B cell (primary cell): ENCODE results near the gene CST7. TPM values are rescaled to one million over a fixed set of nuclear protein-coding genes. Genes with fewer than 3 reads are reported as not detected.

ENCODE experiments used
- ATAC-seq: fragments of 200-7000 bp; cut with Tn5 transposase; one replicate; pipeline ENCODE4 v1.10.0; 2021; ENCODE audit warnings: low read depth, mild to moderate bottlenecking, moderate number of reproducible peaks, moderate library complexity
- CTCF ChIA-PET: fragments of 350-600 bp; sonication (Branson Sonifier 250); formaldehyde crosslinking; loops from one replicate; lab custom pipeline; 2021; ENCODE audit warnings: antibody characterized with exemption, inconsistent platforms; lab: Charles Lee
- POLR2A ChIA-PET: fragments of 350-600 bp; sonication (Branson Sonifier 250); formaldehyde crosslinking; loops from one replicate; lab custom pipeline; 2021; ENCODE audit warnings: antibody characterized with exemption; lab: Charles Lee
- DNase-seq: peaks from one replicate; pipeline ENCODE4 v3.0.0; 2013
- H2AFZ ChIP-seq: 2 replicates; pipeline ENCODE4 v1.6.1; 2012; ENCODE audit warnings: mild to moderate bottlenecking, low read depth, low read length; ENCODE audit not compliant: insufficient read depth, poor library complexity, severe bottlenecking
- H3K27ac ChIP-seq, 2 donors: 1 replicate in 1 of 2; 2 replicates in 1 of 2; pipeline ENCODE4 v1.5.1; 2012 to 2013; ENCODE audit warnings: low read length in 2 of 2, mild to moderate bottlenecking in 2 of 2, moderate library complexity in 1 of 2
- H3K27me3 ChIP-seq, 4 experiments: fragments of 200-600 bp in 1 of 4; sonication (generic) in 1 of 4; replicated peaks in 1 of 4; 1 replicate in 2 of 4; 2 replicates in 2 of 4; pipeline versions ENCODE4 v1.6.1 to v1.7.0; 2013 to 2016; ENCODE audit warnings: low read length in 3 of 4, mild to moderate bottlenecking in 2 of 4, mixed read lengths in 1 of 4, moderate library complexity in 1 of 4; ENCODE audit not compliant: insufficient read depth in 4 of 4, control insufficient read depth in 3 of 4; ENCODE audit errors: control extremely low read depth in 1 of 4
- H3K36me3 ChIP-seq, 2 experiments: replicated peaks in 1 of 2; 1 replicate in 1 of 2; 2 replicates in 1 of 2; pipeline versions ENCODE4 v1.6.1 to v1.7.1; 2013; ENCODE audit warnings: low read length in 1 of 2; ENCODE audit not compliant: insufficient read depth in 2 of 2, control insufficient read depth in 1 of 2; ENCODE audit errors: control extremely low read depth in 1 of 2, extremely low read depth in 1 of 2
- H3K4me1 ChIP-seq, 2 donors: fragments of 200-600 bp in 1 of 2; sonication (generic) in 1 of 2; 1 replicate in 1 of 2; 2 replicates in 1 of 2; pipeline versions ENCODE4 v1.5.1 to v1.6.1; 2013 to 2017; ENCODE audit warnings: low read length in 2 of 2; ENCODE audit not compliant: control insufficient read depth in 2 of 2, insufficient read depth in 2 of 2
- H3K4me2 ChIP-seq: replicated peaks from 2 replicates; pipeline ENCODE3; 2012; ENCODE audit warnings: mild to moderate bottlenecking, low read depth, low read length; ENCODE audit not compliant: poor library complexity, severe bottlenecking
- H3K4me3 ChIP-seq, 5 experiments: fragments of 200-600 bp in 1 of 5; sonication (generic) in 1 of 5; 1 replicate in 3 of 5; 2 replicates in 2 of 5; pipeline versions ENCODE4 v1.5.1 to v1.7.0; 2011 to 2016; ENCODE audit warnings: low read length in 4 of 5, mild to moderate bottlenecking in 4 of 5, low read depth in 2 of 5, control low read depth in 1 of 5, moderate library complexity in 1 of 5; ENCODE audit not compliant: insufficient read depth in 1 of 5; ENCODE audit errors: control extremely low read depth in 1 of 5, extremely low read depth in 1 of 5
- H3K79me2 ChIP-seq: fragments of 200-600 bp; sonication (generic); one replicate; pipeline ENCODE4 v1.6.0; 2016; ENCODE audit warnings: low read length; ENCODE audit not compliant: control insufficient read depth, insufficient read depth
- H3K9ac ChIP-seq: fragments of 200-600 bp; sonication (generic); 2 replicates; pipeline ENCODE4 v1.6.1; 2017; ENCODE audit warnings: mild to moderate bottlenecking, low read length, moderate library complexity
- H3K9me3 ChIP-seq, 3 donors: one replicate each; pipeline versions ENCODE4 v1.6.1 to v1.7.1; 2013; ENCODE audit warnings: low read length in 2 of 3; ENCODE audit not compliant: control insufficient read depth in 2 of 3, insufficient read depth in 1 of 3; ENCODE audit errors: control extremely low read depth in 1 of 3
- H4K20me1 ChIP-seq: 2 replicates; pipeline ENCODE4 v1.6.0; 2012; ENCODE audit warnings: mild to moderate bottlenecking, low read length; ENCODE audit not compliant: insufficient read depth, control insufficient read depth, poor library complexity, severe bottlenecking
- H3K27ac Mint-ChIP-seq: one replicate; pipeline ENCODE4 v1.8.0; 2021; ENCODE audit warnings: mixed read lengths
- H3K27me3 Mint-ChIP-seq: one replicate; pipeline ENCODE4 v1.8.0; 2021; ENCODE audit warnings: mixed read lengths
- H3K4me1 Mint-ChIP-seq: one replicate; pipeline ENCODE4 v1.8.0; 2021; ENCODE audit warnings: mixed read lengths
- H3K4me3 Mint-ChIP-seq: one replicate; pipeline ENCODE4 v1.8.0; 2021; ENCODE audit warnings: mixed read lengths
- H3K9me3 Mint-ChIP-seq: one replicate; pipeline ENCODE4 v1.8.0; 2022; ENCODE audit warnings: mixed read lengths; ENCODE audit not compliant: insufficient read depth
- EZH2 ChIP-seq: IDR thresholded peaks from 2 replicates; pipeline ENCODE4 v1.6.1; 2012; ENCODE audit warnings: borderline replicate concordance, low read depth, mild to moderate bottlenecking, moderate library complexity, low read length; ENCODE audit not compliant: insufficient read depth, poor library complexity, severe bottlenecking
- WGBS: methylation state at CpG from one replicate; pipeline ENCODE4 v1.1.5; 2013; ENCODE audit warnings: missing lambda C conversion rate; ENCODE audit not compliant: insufficient coverage; 5-methylcytosine and 5-hydroxymethylcytosine counted together
- intact Hi-C: fragments of 100-400 bp; cut with micrococcal nuclease; formaldehyde crosslinking; loops from one replicate; pipeline ENCODE4 v1.10.0; 2022
- polyA plus RNA-seq: library from polyadenylated mRNA; depleted of rRNA; stranded (reverse); fragments of >200 nt; gene quantifications from 2 replicates; pipeline ENCODE4 v1.2.3, GENCODE V29; 2012
- total RNA-seq, 2 donors: library from RNA; stranded (reverse); fragments of 120-200 nt in 1 of 2; gene quantifications; 1 replicate in 1 of 2; 2 replicates in 1 of 2; pipeline versions ENCODE4 v1.2.3 to v1.2.4, GENCODE V29; 2013 to 2022
- TF ChIP-seq, protein P1 (sequence below): fragments of 200-600 bp; IDR thresholded peaks from one replicate; pipeline ENCODE4 v1.8.0; 2022; ENCODE audit warnings: antibody characterized with exemption, mild to moderate bottlenecking

The CST7 gene
- total and polyA plus RNA-seq, 2 donors (not counting 1 experiment from before 2014, with no cell fraction given): 0.94 to 3.4 TPM

DNA sequence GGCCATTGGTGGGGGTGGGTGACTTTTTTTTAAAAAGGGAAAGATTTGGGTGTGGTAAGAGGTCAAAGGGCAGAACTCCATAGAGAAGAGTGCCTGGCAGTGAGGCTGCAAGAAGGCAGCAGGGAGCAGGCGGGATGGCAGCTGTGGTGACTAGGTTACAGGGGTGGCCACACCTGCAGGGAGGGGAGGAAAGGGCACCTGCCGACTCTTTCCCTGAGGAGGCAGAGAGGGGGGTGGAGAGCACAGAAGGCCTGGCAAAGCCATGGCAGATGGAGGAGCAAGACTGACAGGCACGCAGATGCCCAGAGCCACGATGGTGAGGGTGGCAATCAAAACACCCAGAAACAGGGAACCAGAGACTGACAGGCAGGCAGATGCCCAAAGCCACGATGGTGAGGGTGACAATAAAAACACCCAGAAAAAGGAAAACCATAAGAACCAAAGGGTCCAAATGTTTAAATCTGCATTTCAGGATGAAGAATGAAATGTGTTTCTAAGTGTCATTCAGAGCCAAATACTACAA lies 19.3 kb downstream of the CST7 start:
- Histone ChIP-seq H3K27ac (no peak overlapping the region), H3K36me3 (peaks cover 5 to 64% of the 10 kb centered on the region in 2 experiments)

DNA sequence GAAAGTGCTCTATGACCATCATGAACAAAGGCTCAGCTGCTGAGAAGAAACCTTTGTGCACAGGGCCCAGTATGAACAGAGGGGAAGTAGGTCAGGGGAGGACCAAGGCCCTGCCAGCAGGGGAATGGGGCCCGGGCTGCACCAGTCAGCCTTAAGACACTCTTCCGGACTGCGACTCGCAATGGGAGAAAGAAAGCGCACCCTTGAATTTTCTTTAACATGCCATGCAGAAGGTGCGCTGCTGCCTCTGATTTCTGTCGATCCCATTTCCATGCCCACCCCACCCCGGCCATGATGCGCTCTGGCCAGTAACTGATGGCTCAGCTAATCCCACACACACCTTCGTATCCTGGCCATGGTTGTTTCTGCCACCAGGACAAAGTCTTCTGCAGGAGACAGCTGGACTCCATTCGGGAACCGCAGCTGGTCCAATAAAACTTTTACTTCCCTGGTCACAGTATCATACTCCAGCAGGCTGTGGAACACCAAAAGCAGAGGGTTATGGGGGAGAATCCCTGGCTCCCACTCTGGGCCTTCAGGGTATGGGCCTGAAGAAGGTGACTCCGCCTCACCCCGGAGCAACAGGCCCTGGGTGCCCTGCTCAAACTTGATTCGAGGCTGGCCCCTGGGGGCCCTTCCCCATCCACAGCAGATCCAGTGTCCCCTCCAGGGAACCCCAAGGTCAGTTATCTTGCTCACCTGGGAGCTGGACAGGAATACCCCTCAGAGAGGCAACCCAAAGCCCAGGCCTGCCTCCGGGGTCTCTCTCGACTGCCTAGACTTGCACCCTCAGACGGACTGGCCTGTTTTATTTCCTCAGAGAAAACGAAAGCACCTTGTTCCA lies 20.3 kb downstream of the CST7 start:
- Histone ChIP-seq H3K79me2 (no peaks in the 10 kb centered on the region), H3K4me1 (peaks cover 0 to 8% of the 10 kb centered on the region in 2 donors), H4K20me1 (no peaks in the 10 kb centered on the region), H3K9ac (no peak overlapping the region), H3K9me3 (no peaks in the 10 kb centered on the region), H3K4me2 (no peak overlapping the region), H3K36me3 (peaks cover 9 to 57% of the 10 kb centered on the region in 2 experiments), H3K4me3 (no peak overlapping the region), H3K27ac (no peak overlapping the region), H2AFZ (no peak overlapping the region), H3K27me3 (no peaks in the 10 kb centered on the region)
- ChIA-PET POLR2A (no interaction called here), CTCF (no interaction called here)
- H3K27me3 Mint-ChIP-seq: no peaks in the 10 kb centered on the region
- WGBS: 96% methylated on average over 16 of the region's 19 CpGs
- DNase-seq (no peak), ATAC-seq (no peak)
- no peak overlapping the region for H3K27ac Mint-ChIP-seq
- intact Hi-C loops: no loop called here
- H3K4me1 Mint-ChIP-seq: peaks cover 3% of the 10 kb centered on the region
- no peaks in the 10 kb centered on the region for H3K9me3 Mint-ChIP-seq
- TF ChIP-seq EZH2: no peak
- TF ChIP-seq, protein P1, sequence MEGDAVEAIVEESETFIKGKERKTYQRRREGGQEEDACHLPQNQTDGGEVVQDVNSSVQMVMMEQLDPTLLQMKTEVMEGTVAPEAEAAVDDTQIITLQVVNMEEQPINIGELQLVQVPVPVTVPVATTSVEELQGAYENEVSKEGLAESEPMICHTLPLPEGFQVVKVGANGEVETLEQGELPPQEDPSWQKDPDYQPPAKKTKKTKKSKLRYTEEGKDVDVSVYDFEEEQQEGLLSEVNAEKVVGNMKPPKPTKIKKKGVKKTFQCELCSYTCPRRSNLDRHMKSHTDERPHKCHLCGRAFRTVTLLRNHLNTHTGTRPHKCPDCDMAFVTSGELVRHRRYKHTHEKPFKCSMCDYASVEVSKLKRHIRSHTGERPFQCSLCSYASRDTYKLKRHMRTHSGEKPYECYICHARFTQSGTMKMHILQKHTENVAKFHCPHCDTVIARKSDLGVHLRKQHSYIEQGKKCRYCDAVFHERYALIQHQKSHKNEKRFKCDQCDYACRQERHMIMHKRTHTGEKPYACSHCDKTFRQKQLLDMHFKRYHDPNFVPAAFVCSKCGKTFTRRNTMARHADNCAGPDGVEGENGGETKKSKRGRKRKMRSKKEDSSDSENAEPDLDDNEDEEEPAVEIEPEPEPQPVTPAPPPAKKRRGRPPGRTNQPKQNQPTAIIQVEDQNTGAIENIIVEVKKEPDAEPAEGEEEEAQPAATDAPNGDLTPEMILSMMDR: no peak
- H3K4me3 Mint-ChIP-seq: no peak overlapping the region

More for the DNA sequence above, 19.3 kb downstream of the CST7 start:
- H3K9me3 Mint-ChIP-seq: no peaks in the 10 kb centered on the region
- Histone ChIP-seq H3K79me2 (no peaks in the 10 kb centered on the region), H3K9ac (no peak overlapping the region), H2AFZ (no peak overlapping the region), H3K4me3 (no peak overlapping the region), H3K9me3 (no peaks in the 10 kb centered on the region), H3K27me3 (no peaks in the 10 kb centered on the region), H3K4me2 (no peak overlapping the region), H4K20me1 (no peaks in the 10 kb centered on the region), H3K4me1 (peaks cover 0 to 8% of the 10 kb centered on the region in 2 donors)
- no peak overlapping the region for H3K27ac Mint-ChIP-seq
- H3K27me3 Mint-ChIP-seq: no peaks in the 10 kb centered on the region
- no peak overlapping the region for H3K4me3 Mint-ChIP-seq
- H3K4me1 Mint-ChIP-seq: peaks cover 3% of the 10 kb centered on the region
- ATAC-seq: no peak
- TF ChIP-seq EZH2: no peak
- TF ChIP-seq, protein P1: no peak
- 70% methylated on average over 4 of the region's 5 CpGs for WGBS
- CTCF ChIA-PET: no interaction called here
- DNase-seq: no peak
- POLR2A ChIA-PET: no interaction called here
- intact Hi-C loops: no loop called here
